Measurements from ENCODE around the gene MRPL9. TPM values are rescaled to one million over a fixed set of nuclear protein-coding genes. Genes with fewer than 3 reads are reported as not detected.
A peak's percentile ranks its signal among the peaks of the same experiment; 100 is the strongest.
"Not testable (repeated sequence)": the region's sequence is repeated elsewhere in the genome, so short reads cannot be mapped to it uniquely, and the experiment has no call there.

MRPL9 gene
- polyA plus RNA-seq, 3 donors, result 108 to 131 (median 114) TPM

GRCh38 chr1:151768351-151769066, 5.2 kb upstream of the MRPL9 start:
- peak in 1 of 11 donors; percentile 1 for DNase-seq (ENCODE audit: extremely low read depth in 1 of 11, low read depth in 9 of 11, low spot score in 4 of 11)

- peak in 1 of 11 donors; percentile 2 for DNase-seq (ENCODE audit: extremely low read depth in 1 of 11, low read depth in 9 of 11, low spot score in 4 of 11)
Observed at GRCh38 chr1:151763990-151764389, 694 bp upstream of the MRPL9 start.

GRCh38 chr1:151760597-151761385, 2.5 kb downstream of the MRPL9 start:
- no peak for DNase-seq (ENCODE audit: extremely low read depth in 1 of 11, low read depth in 9 of 11, low spot score in 4 of 11)

- no peak for DNase-seq (ENCODE audit: extremely low read depth in 1 of 11, low read depth in 9 of 11, low spot score in 4 of 11)
Observed at GRCh38 chr1:151759241-151759640, 4.1 kb downstream of the MRPL9 start.

- no peak for DNase-seq (ENCODE audit: extremely low read depth in 1 of 11, low read depth in 9 of 11, low spot score in 4 of 11)
Observed at GRCh38 chr1:151756291-151756690, 7.0 kb downstream of the MRPL9 start.

GRCh38 chr1:151741516-151741915, 21.8 kb downstream of the MRPL9 start:
- DNase-seq (ENCODE audit: extremely low read depth in 1 of 11, low read depth in 9 of 11, low spot score in 4 of 11), result no peak

- DNase-seq (ENCODE audit: extremely low read depth in 1 of 11, low read depth in 9 of 11, low spot score in 4 of 11), result no peak
Observed at GRCh38 chr1:151739590-151740355, 23.5 kb downstream of the MRPL9 start.

GRCh38 chr1:151737479-151737878, 25.8 kb downstream of the MRPL9 start:
- no peak for DNase-seq (ENCODE audit: extremely low read depth in 1 of 11, low read depth in 9 of 11, low spot score in 4 of 11)

GRCh38 chr1:151737026-151737425, 26.3 kb downstream of the MRPL9 start:
- no peak for DNase-seq (ENCODE audit: extremely low read depth in 1 of 11, low read depth in 9 of 11, low spot score in 4 of 11)

- DNase-seq (ENCODE audit: extremely low read depth in 1 of 11, low read depth in 9 of 11, low spot score in 4 of 11), result not testable (repeated sequence)
Observed at GRCh38 chr1:151733995-151734394, 29.3 kb downstream of the MRPL9 start.

GRCh38 chr1:151733126-151733525, 30.2 kb downstream of the MRPL9 start:
- DNase-seq (ENCODE audit: extremely low read depth in 1 of 11, low read depth in 9 of 11, low spot score in 4 of 11), result no peak

GRCh38 chr1:151729966-151730291, 33.4 kb downstream of the MRPL9 start:
- no peak for DNase-seq (ENCODE audit: extremely low read depth in 1 of 11, low read depth in 9 of 11, low spot score in 4 of 11)

GRCh38 chr1:151729157-151729965, 33.9 kb downstream of the MRPL9 start:
- DNase-seq (ENCODE audit: extremely low read depth in 1 of 11, low read depth in 9 of 11, low spot score in 4 of 11), result no peak

- no peak for DNase-seq (ENCODE audit: extremely low read depth in 1 of 11, low read depth in 9 of 11, low spot score in 4 of 11)
Observed at GRCh38 chr1:151728151-151729054, 34.9 kb downstream of the MRPL9 start.

GRCh38 chr1:151723726-151724370, 39.4 kb downstream of the MRPL9 start:
- no peak for DNase-seq (ENCODE audit: extremely low read depth in 1 of 11, low read depth in 9 of 11, low spot score in 4 of 11)

GRCh38 chr1:151721788-151722510, 41.3 kb downstream of the MRPL9 start:
- no peak for DNase-seq (ENCODE audit: extremely low read depth in 1 of 11, low read depth in 9 of 11, low spot score in 4 of 11)
